GM06990 (cell line): ENCODE data around the gene SEMA3C.

Experiments
- DNase-seq: peaks from one replicate; pipeline ENCODE4 v3.0.0-alpha.2; 2011; ENCODE audit not compliant: insufficient read length; ENCODE audit errors: extremely low read depth
- H3K27me3 ChIP-seq: replicated peaks from 2 replicates; pipeline ENCODE4 v1.6.0; 2011; ENCODE audit warnings: low read length; ENCODE audit not compliant: control insufficient read depth, insufficient read depth
- H3K36me3 ChIP-seq: 2 replicates; pipeline ENCODE4 v1.5.1; 2011; ENCODE audit warnings: low read length; ENCODE audit not compliant: control insufficient read depth, insufficient read depth
- H3K4me3 ChIP-seq: replicated peaks from 2 replicates; pipeline ENCODE4 v1.5.1; 2011; ENCODE audit warnings: low read depth, mild to moderate bottlenecking, control low read depth, low read length
- TF ChIP-seq, protein P1 (sequence below): IDR thresholded peaks from 2 replicates; pipeline ENCODE4 v1.5.1; 2011; ENCODE audit warnings: low read length, control low read depth, mild to moderate bottlenecking, inconsistent platforms; ENCODE audit not compliant: insufficient read depth, poor library complexity, severe bottlenecking

The SEMA3C gene

GRCh38 chr7:80918909-80919721 lies at the start of gene SEMA3C:
SEMA3C (minus strand) TSS chr7:80919051; CDS start chr7:80916781, 2,270 bp downstream.
- peak; percentile 44 for DNase-seq
- Histone ChIP-seq H3K4me3 (peak within 1 kb of the TSS; percentile 8), H3K36me3 (no peaks in the 10 kb centered on the region), H3K27me3 (no peaks in the 10 kb centered on the region)
- TF ChIP-seq, protein P1, sequence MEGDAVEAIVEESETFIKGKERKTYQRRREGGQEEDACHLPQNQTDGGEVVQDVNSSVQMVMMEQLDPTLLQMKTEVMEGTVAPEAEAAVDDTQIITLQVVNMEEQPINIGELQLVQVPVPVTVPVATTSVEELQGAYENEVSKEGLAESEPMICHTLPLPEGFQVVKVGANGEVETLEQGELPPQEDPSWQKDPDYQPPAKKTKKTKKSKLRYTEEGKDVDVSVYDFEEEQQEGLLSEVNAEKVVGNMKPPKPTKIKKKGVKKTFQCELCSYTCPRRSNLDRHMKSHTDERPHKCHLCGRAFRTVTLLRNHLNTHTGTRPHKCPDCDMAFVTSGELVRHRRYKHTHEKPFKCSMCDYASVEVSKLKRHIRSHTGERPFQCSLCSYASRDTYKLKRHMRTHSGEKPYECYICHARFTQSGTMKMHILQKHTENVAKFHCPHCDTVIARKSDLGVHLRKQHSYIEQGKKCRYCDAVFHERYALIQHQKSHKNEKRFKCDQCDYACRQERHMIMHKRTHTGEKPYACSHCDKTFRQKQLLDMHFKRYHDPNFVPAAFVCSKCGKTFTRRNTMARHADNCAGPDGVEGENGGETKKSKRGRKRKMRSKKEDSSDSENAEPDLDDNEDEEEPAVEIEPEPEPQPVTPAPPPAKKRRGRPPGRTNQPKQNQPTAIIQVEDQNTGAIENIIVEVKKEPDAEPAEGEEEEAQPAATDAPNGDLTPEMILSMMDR = no peak

- H3K4me3 ChIP-seq = no peak overlapping the region
- no peaks in the 10 kb centered on the region for H3K27me3 ChIP-seq
- no peaks in the 10 kb centered on the region for H3K36me3 ChIP-seq
- TF ChIP-seq, protein P1 = no peak
- no peak for DNase-seq
Observed at GRCh38 chr7:80968606-80969005, 49.8 kb upstream of the SEMA3C start.

- H3K4me3 ChIP-seq = no peak overlapping the region
- no peak for DNase-seq
Observed at GRCh38 chr7:80967917-80968297, 49.1 kb upstream of the SEMA3C start.

DNA sequence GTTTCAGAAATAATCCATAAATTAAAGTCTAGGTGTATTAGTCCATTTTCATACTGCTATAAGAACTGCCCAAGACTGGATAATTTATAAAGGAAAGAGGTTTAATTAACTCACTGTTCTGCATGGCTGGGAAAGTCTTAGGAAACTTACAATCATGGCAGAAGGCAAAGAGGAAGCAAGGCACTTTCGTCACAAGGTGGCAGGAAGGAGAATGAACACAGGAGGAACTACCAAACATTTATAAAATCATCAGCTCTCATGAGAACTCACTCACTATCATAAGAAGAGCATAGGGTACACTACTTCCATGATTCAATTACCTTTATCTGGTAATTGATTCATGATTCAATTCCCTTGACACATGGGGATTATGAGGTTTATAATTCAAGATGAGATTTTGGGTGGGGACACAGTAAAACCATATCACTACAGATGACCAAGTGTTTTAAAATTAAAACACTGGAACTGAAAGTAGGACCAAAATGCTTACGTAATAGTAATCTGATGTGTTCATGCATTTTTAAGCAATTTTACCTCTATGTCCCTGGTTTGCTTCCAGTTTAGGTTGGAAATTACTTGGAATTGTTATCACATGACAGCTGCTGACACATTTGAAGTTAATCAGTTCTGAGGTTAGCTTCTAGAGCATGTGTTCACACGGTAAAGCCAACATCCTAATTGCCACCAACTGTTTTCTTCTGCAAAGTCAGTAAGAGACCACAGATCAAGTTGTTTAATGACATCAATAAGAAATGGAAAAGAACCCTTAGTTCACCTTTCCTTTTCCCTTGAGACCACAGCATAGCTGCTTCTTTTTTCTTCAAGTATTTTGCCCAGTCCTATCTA lies 48.4 kb upstream of the SEMA3C start:
- TF ChIP-seq, protein P1 = no peak
- no peak overlapping the region for H3K4me3 ChIP-seq
- no peak for DNase-seq
- no peaks in the 10 kb centered on the region for H3K36me3 ChIP-seq
- H3K27me3 ChIP-seq = no peaks in the 10 kb centered on the region

More at GRCh38 chr7:80967917-80968297, 49.1 kb upstream of the SEMA3C start:
- no peaks in the 10 kb centered on the region for H3K36me3 ChIP-seq
- TF ChIP-seq, protein P1 = no peak
- no peaks in the 10 kb centered on the region for H3K27me3 ChIP-seq

- DNase-seq = no peak
- Histone ChIP-seq H3K36me3 (no peaks in the 10 kb centered on the region), H3K27me3 (no peaks in the 10 kb centered on the region), H3K4me3 (no peak overlapping the region)
- TF ChIP-seq, protein P1 = no peak
Observed at GRCh38 chr7:80960244-80960795, 41.5 kb upstream of the SEMA3C start.
